ENCODE measurements around the gene SNX30.

Gene SNX30

DNA sequence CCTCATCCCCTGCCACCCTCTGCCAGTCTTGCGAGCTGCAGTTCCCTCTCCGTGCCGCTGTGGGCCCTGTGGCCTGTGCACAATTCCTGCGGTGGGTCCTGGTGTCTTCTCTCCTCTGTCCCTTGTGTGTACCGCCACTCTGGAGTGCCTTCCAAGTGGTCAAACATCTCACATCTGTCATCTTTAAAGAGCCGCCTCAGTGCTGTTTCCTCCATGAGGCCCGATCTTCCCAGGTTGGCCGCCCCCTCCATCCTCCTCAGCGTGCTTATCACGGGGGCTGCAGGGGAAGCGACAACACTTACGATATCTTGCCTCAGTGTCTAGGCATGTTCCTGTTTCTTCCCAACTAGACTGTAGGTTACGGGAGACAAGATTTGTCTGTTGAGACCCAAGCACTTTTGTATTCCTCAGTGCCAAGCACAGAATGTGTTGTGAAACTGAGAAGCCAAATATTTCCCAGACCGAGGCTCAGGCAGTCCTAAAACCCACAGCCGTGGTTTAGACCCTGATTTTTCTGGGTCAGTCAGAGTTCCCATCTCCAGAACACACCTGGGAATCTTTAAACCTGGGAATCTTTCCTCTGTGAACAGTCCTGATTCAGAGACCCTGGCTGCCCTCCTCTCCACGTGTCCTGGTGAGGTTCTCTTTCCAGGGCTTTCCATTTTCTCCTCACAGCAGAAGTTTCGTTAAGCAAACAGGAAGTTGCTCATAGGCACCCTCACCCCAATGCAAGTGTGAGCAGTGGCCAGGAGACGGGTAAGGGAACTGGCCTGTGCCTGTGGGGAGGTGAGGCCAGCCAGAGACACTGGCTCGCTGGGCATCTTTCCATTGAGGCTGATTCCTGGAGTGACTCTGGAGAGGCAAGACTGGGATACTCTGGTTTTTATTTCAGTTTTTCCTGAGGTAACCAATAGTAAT lies 111.3 kb downstream of the SNX30 start:
- DNase-seq, result no peak

DNA sequence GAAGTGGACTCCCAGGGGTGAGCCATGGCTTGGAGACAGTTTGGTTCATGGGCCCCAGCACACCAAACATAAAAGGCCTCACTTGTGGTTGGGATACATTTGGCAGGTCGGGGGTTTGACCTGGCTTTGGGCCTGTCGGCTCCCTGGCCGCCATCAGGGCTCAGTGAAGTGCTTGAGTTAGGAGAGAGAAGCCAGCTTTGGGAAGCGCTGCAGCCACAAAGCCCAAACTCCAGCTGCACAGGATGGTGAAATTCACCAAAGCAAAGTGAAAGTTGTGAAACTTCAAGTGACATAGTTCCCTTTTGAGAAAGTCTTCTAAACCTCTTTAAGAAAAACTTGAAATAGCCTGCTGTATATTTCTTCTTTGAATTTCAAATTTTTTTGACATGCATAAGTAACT lies 112.7 kb downstream of the SNX30 start:
- DNase-seq, result no peak

DNA sequence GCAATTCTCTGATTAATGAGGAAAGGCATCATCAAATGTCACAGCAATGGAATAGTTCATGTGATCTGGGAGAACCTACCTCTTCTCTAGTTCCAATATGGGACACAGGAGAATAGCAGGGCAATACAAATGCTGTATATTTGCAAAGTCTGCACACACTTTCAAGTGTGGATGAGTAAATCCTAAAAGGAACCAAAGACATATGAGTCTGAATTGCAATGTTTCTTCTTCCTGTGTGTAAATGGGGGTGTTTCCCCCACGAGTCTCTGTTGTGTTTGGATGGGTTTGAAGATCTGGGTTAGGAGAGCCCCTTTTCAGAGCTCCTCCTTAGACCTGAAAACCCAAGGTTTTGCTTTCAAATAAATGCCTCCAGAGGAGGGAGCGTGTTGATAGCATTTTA lies 113.2 kb downstream of the SNX30 start:
- DNase-seq, result no peak

DNA sequence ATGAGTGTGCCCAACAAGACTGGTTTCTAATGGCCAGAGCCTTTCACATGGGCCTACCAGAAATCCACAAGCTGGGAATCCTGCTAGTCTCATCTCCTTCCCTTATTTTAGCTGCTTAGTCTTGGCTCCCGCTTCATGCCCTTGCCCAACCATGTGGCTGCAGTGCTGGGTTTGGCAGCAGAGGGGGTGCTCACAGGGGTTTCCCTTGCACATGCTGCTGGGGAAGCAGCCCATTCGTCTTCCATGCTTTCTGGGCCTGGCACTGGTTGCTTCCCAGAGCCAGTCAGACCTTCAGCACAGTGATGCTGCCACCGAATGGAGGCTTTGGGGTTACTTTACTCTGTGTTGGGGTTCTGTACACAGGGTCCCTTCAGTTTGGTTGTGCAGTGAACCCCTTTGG lies 113.8 kb downstream of the SNX30 start:
- no peak for DNase-seq

DNA sequence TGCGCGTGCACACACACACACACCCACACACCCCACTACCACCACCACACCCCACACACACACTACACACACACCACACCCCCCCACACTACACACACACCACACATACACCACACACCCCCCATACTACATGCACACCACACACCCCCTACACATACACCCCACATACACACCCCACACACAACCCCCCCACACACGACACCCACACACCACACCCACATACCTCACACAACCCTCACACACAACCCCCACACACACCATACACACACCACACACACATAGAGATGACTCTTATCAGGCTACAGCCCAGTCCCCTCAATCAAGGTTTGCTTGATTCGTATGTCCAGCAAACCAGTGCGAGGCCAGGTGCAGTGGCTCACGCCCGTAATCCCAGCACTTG lies 114.4 kb downstream of the SNX30 start:
- DNase-seq, result no peak

DNA sequence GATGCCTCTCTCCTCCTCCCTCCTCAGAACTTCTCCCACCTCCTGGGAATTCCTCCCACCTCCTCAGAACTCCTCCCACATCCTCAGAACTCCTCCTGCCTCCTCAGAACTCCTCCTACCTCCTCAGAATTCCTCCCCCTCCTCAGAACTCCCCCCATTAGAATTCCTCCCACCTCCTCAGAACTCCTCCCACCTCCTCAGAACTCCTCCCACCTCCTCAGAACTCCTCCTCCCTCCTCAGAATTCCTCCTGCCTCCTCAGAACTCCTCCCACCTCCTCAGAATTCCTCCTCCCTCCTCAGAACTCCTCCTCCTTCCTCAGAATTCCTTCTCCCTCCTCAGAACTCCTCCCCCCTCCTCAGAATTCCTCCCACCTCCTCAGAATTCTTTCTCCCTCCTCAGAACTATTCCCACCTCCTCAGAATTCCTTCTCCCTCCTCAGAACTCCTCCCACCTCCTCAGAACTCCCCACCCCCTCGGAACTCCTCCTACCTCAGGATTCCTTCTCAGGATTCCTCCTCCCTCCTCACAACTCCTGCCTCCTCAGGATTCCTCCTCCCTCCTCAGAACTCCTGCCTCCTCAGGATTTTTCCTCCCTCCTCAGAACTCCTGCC lies 116.2 kb downstream of the SNX30 start:
- no peak for DNase-seq

DNA sequence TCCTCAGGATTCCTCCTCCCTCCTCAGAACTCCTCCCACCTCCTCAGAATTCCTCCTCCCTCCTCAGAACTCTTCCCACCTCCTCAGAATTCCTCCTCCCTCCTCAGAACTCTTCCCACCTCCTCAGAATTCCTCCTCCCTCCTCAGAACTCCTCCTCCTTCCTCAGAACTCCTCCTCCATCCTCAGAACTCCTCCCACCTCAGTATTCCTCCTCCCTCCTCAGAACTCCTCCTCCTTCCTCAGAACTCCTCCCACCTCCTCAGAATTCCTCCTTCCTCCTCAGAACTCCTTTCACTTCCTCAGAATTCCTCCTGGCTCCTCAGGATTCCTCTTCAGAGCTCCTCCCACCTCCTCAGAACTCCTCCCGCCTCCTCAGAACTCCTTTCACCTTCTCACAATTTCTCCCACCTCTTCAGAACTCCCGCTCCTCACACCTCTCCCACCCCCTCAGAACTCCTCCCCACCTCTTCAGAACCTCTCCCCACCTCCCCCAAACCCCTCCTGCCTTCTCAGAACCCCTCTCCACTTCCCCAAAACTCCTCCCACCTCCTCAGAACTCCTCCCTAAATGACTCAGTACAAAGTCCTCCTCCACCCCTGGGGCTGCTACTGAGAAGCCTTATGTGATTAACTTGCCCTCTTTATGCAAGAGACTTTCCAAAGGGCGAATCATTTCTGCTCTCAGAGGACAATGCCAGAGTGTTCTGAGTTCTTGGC lies 116.9 kb downstream of the SNX30 start:
- no peak for DNase-seq

DNA sequence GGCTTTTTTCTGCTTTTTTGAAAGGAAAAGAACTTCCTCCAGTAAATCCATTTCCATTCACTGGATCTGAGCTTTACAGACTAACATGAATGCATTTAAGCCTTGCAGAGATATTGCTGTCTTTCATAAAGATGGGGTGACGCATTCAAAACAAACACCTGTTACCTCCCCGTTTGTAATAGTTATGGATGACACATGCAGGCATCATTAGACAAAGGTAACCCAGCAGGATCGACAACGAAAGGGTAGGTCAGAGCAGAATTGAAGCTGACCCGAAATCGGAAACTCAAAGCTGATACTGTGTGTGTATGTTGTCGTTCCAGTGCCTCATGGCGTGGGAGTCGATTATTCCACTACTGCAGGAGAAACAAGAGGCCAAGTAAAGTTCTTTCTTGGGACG lies 117.9 kb downstream of the SNX30 start:
- no peak for DNase-seq

DNA sequence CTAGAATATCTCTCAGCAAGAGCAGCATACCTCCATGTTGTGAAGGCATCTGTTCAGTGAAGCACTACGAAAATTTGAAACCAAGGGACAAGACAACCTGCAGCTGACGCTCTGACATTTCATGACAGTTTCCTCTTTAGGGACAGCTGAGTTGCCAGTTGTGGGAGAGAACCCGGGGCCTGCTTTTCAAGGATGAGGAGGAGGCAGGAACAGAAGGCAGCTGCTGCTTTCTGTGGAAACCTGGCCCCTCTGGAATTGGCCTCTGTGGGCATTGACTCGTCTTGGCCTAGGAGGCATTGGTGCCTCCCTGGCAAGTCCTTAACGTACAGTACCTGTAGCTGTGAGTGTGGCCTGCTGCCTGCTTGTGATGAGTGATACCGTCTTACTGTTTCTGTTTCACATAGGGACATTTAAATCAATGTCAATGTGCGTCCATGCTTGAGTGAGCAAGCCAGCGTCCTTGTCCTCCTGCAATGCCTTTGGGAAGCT lies 118.5 kb downstream of the SNX30 start:
- DNase-seq, result no peak

DNA sequence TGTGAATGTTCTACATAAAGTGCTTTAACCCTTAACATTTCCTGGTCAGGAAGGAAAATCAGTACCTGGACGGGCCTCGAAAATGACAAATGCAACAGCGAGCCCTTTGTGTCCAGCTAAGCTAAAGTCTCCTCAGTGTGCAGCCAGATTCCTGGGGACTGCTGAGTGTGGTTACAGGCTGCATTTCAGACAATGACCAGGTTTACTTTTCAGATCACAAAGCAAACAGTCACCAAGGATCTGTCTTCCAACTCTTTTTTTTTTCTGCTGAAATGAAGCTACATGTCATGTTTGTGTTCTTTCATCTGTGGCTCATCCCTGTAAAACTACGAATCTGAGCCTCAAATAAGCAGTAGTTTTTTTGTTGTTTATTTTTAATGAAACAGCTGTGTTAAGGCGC lies 119.4 kb downstream of the SNX30 start:
- DNase-seq, result no peak

DNA sequence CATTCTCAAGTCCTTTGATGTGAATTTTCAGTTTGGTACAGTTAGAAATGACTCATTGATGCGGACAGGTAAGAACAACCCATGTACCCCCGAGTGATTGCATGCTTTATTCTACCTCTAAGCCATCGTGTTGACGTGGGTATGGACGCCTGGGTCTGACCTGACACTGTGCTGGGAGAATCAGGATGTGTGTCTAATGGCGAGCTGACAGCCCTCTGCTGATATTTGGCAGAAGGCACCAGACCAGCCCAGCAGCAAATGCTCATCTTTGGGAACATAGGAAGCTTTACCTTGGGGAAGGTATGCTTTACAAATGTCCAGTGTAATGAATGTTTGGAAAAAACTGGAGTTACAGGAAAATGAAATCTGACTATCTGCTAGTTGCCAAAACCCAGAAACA lies 120.0 kb downstream of the SNX30 start:
- no peak for DNase-seq

DNA sequence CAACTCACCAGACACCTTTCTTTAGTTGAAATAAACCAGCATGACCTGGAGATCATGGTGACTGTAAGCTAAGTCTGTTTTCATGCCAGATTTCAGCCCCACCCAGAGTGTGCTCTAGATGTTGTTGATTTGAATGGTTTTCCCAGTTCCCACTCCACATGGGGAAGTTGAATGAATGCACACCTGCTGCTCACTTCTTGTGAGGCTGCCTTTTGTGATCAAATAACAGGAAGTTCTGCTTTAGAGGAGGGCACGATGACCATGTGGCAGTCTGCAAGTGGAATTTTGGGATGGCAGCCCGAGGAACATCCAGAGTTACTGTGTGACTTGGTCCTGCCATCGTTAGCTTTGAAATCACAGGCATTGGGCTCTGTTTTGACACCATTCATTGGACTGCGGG lies 121.5 kb downstream of the SNX30 start:
- no peak for DNase-seq

DNA sequence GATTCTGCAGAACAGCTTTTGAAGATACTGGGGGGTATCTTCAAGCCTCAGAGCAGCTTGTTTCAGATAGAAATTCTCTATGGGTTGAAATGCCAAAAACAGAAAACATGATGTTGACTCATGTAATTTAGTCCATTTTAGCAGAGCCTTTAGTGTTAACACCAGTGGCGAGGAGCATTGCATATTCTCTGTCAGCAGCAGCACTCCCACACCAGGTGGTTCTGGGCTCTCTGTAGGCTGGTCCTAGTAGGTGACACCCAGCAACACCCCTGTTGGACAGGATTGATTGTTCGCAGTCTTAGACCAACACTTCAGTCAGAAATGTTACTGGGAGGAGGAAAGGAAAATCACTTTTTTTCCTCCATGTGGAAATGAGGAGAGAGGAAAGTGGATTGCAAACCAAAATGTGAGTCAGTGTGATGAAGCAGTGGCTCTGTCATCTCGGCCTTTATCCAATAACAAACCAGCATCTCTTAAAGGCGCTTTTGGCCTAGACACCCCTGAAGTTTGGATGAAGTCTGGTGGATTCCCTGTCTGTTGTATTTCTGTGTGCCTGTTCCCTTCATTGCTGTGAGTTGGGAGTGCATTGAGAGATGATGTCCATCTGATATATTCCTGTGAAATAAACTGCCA lies 123.3 kb downstream of the SNX30 start:
- no peak for DNase-seq

DNA sequence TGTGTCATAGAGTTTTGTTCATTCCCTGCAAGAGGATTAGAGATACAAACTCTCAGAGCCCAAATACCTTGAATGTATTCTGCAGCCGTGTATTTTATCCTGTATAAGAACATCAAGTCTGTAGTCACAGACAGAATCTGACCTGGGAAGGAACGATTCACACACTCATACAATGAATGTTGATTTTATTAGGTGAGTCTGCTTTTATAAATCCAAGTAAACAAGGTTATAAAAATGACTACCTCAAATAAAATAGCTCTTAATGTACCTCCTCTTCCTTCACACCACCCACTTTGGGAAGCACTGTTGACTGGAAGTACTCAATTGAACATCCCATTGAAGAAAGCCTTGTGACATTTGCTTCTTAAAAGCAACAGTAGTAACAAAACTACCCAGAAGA lies 128.2 kb downstream of the SNX30 start:
- no peak for DNase-seq

DNA sequence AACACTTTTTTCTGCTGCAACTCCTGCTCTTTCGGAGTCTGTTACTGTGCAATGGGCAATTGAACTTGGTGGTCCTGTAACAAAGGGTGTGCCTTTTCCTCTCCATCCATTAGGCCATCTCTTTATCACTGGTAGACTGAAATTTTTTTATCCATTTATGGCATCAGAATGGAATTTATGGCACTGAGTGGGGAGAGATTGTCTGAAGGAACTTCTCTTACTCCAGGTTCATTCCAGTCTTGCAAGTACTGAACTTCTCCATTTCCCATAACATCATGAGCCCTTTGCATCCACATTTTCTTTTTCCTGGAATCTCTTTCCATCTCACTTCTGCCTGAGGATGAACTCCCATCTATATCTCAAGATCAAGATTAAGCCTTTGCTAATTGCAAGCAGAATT lies 130.1 kb downstream of the SNX30 start:
- no peak for DNase-seq

DNA sequence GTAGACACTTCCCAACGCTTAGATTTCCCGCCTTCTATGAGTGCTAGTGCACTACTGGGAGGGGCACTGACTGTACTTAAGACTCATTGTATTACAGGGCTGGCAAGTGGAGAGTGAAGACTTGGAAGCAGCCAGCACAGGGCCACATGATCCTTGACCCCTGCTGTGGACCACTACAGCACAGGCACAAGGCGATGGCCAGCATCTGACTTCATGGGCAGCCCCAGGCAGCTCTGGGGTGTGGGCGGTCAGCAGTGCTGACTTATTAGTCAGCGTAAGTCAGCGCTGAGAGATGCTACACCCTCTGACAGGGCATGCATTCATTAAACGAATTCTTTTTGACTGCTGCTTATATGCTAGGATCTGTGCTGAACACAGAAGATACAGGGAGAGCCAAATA lies 130.8 kb downstream of the SNX30 start:
- DNase-seq, result no peak

DNA sequence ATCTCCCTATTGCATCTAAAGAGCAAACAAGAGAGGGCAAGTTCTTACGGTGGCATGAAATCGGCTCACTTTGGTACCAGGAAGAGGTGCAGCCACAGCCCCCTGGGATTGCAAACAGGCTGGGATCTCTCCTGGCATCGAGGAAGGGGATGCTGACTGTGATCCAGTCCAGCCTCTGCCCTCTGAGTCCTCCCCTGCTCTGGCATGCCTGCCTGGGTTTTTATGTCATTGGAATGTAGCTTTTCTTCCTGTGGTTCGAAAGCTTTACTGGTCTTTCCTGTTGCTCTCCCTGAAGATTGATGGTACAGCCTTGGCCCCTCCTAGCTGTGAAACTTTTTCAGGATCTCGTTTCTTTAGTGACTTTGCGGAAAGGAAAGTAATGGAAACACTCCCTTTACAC lies 133.5 kb downstream of the SNX30 start:
- no peak for DNase-seq

DNA sequence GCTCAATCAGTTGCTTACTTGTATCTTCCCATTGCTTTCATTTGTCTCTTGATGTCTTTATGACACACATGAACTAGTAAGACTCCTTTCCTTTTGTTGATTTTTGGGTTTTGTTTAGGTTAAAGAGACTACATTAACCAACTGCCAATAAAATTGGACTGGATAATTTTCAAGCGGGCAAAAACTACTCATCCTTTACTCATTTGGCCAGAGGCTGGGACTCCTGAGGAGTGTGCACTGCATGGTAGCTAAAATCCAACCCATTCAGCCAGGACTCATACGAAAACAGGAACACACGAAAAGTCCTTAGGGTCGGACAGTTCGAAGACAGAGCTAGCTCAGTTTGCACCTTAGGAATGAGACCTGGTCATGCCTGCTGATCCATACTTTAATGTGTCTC lies 134.2 kb downstream of the SNX30 start:
- no peak for DNase-seq

DNA sequence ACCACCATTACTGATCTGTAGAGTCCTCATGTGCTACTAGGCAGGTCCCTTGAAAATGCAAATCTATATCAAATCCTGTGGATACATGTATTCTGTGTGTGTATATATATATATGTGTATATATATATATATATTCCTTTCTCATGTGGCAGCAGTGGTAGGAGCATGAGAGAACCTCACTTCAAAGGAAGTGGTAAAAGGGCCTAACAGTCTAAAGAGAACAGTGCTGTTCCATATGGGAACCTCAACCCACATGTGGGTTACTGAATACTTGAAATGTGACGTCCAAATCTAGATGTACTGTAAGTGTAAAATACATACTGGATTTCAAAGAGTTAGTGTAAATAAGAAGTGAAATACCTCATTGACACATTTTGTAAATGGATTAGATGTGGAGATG lies 134.8 kb downstream of the SNX30 start:
- DNase-seq, result no peak

DNA sequence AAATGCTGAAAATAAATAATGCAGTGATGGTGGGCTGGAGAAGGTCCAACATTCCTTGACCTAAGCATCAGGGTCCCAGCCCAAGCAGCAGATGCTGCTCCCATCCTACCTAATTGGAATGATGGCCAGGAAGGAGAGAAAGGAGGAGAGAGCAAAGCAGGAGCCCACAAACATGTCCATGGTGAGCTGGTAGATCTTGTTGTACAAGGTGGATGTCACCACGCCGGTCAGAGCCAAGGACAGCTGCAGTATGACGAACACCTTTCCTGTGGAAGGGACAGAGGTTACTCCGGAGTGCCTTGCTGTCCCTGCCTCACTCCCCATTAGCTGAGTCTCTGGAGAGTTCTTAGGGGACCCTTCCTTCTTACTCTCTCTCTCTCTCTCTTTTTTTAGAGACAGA lies 135.8 kb downstream of the SNX30 start:
- DNase-seq, result no peak

DNA sequence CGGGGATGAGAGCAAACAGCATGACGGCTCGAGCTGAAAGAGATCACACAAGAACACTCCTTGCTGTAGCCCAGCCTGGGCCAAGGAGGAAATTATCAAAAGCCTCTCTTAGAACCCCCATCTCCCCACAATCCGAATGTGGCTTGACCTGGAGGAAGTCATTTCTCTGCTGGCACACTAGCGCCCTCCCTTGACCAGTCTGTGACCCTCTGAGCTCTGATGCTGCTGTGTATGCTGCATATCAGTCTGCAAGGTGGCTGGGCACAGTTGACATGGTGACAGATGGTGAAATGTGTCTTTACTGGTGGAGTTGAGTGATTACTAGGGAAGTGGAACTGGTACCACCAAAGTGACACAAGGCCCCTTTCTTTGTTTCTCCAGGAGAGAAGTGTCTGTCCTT lies 136.8 kb downstream of the SNX30 start:
- no peak for DNase-seq

DNA sequence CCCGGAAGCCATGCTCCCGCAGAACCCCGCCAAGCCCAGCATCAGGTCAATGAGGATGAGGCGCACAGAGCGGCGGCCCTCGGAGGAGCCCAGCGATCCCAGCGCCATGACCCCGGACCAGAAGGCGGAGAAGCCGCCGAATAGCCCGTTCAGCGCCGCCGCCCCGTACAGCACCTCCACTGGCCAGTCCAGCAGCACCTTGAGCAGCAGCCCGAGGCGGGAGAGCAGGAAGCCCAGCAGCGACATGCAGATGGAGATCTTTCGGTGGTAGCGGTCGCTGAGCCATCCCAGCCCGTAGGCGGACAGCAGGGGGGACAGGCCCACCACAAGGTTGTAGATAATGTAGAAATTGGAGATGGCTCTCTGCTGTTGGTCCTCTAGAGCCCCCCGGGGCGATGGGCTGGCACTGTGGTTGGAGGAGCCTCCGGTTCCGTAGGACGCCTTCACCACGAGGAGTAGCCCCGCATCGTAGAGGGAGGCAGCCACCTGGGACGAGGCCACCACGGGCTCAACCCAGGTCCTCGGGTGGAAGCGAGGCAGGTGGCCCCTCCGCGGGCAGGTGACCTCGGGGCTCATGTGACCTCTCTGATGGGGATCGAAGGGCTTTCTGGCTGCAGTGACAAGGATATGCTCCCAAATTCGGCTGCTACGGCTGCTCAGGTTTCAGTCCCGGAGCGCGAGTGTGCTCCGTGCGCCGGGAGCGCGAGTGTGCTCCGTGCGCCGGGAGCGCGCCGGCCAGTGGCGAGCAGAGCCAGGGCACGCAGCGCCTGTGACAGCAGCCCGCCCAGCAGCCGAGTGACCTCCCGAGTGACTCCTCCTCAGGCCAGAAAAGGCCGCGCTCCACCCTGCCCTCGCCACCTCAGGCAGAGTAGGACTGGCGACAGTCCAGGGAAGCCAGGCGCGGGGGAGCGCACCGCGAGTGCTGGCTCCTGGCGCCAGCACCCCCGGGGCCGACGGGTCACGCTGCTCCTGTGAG lies 139.8 kb downstream of the SNX30 start, which contains the start of gene SLC46A2:
Gene SLC46A2 (minus strand): TSS at position 771 of the 976 bp plus-strand sequence. CDS start 195 bp downstream, at position 576.
- DNase-seq, result no peak

Data from CD4-positive, alpha-beta T cell treated with Interleukin-17A for 4 hours (primary cell).